H9 (cell line): Measurements from ENCODE around the gene CDH6. TPM values are rescaled to one million over a fixed set of nuclear protein-coding genes. Genes with fewer than 3 reads are reported as not detected.

Experiments
- DNase-seq: peaks from one replicate; pipeline ENCODE4 v3.0.0-alpha.2; 2017
- H2AFZ ChIP-seq: one replicate; pipeline ENCODE4 v1.6.1; 2013; ENCODE audit warnings: mild to moderate bottlenecking, low read length, control low read depth, moderate library complexity
- H2AK5ac ChIP-seq: 2 replicates; pipeline ENCODE4 v1.6.1; 2013; ENCODE audit warnings: low read length, control low read depth, mixed read lengths; ENCODE audit not compliant: insufficient read length
- H2BK120ac ChIP-seq: one replicate; pipeline ENCODE4 v1.6.1; 2013; ENCODE audit warnings: low read depth, mild to moderate bottlenecking, low read length, control low read depth, inconsistent platforms; ENCODE audit not compliant: poor library complexity, severe bottlenecking
- H2BK12ac ChIP-seq: 2 replicates; pipeline ENCODE4 v1.6.1; 2013; ENCODE audit warnings: low read length, control low read depth, mixed read lengths, low read depth; ENCODE audit not compliant: insufficient read length
- H2BK15ac ChIP-seq: 2 replicates; pipeline ENCODE4 v1.6.1; 2013; ENCODE audit warnings: low read depth, low read length, control low read depth
- H2BK20ac ChIP-seq: one replicate; pipeline ENCODE4 v1.6.1; 2013; ENCODE audit warnings: low read depth, mild to moderate bottlenecking, low read length, control low read depth, inconsistent platforms; ENCODE audit not compliant: poor library complexity, severe bottlenecking
- H2BK5ac ChIP-seq: 2 replicates; pipeline ENCODE4 v1.6.1; 2013; ENCODE audit warnings: low read length, control low read depth, mixed read lengths; ENCODE audit not compliant: insufficient read length
- H3K14ac ChIP-seq: 2 replicates; pipeline ENCODE4 v1.6.1; 2013; ENCODE audit warnings: low read length, control low read depth; ENCODE audit not compliant: insufficient read depth
- H3K18ac ChIP-seq: 2 replicates; pipeline ENCODE4 v1.6.1; 2013; ENCODE audit warnings: low read depth, mild to moderate bottlenecking, mixed read lengths, low read length, control low read depth; ENCODE audit not compliant: insufficient read length
- H3K23ac ChIP-seq: 2 replicates; pipeline ENCODE4 v1.6.1; 2013; ENCODE audit warnings: low read length, control low read depth, mixed read lengths, low read depth; ENCODE audit not compliant: insufficient read length
- H3K23me2 ChIP-seq: 2 replicates; pipeline ENCODE4 v1.6.1; 2013; ENCODE audit warnings: low read depth, mild to moderate bottlenecking, mixed read lengths, low read length, control low read depth; ENCODE audit not compliant: insufficient read length, poor library complexity, severe bottlenecking
- H3K27ac ChIP-seq: 2 replicates; pipeline ENCODE4 v1.5.1; 2013; ENCODE audit warnings: low read length, control low read depth, mixed read lengths, low read depth; ENCODE audit not compliant: insufficient read length
- H3K27me3 ChIP-seq: 2 replicates; pipeline ENCODE4 v1.6.1; 2013; ENCODE audit warnings: low read length, control low read depth, inconsistent platforms; ENCODE audit not compliant: insufficient read depth
- H3K4ac ChIP-seq: 2 replicates; pipeline ENCODE4 v1.6.1; 2013; ENCODE audit warnings: low read depth, mild to moderate bottlenecking, control low read depth, inconsistent platforms, low read length, moderate library complexity
- H3K4me1 ChIP-seq: 2 replicates; pipeline ENCODE4 v1.6.1; 2013; ENCODE audit warnings: low read length, control low read depth, inconsistent platforms; ENCODE audit not compliant: insufficient read depth
- H3K4me2 ChIP-seq: 2 replicates; pipeline ENCODE4 v1.6.1; 2013; ENCODE audit warnings: low read length, control low read depth, mixed read lengths; ENCODE audit not compliant: insufficient read length, insufficient read depth
- H3K56ac ChIP-seq: 2 replicates; pipeline ENCODE4 v1.6.1; 2013; ENCODE audit warnings: low read depth, mild to moderate bottlenecking, mixed read lengths, low read length, control low read depth; ENCODE audit not compliant: insufficient read length
- H3K79me1 ChIP-seq: 2 replicates; pipeline ENCODE4 v1.6.1; 2013; ENCODE audit warnings: low read depth, mild to moderate bottlenecking, moderate library complexity, low read length, control low read depth, inconsistent platforms; ENCODE audit not compliant: insufficient read depth, poor library complexity, severe bottlenecking
- H3K79me2 ChIP-seq: 2 replicates; pipeline ENCODE4 v1.6.1; 2013; ENCODE audit warnings: low read length, control low read depth, inconsistent platforms; ENCODE audit not compliant: insufficient read depth
- H3K9ac ChIP-seq: 2 replicates; pipeline ENCODE4 v1.6.1; 2013; ENCODE audit warnings: low read length, control low read depth, mixed read lengths; ENCODE audit not compliant: insufficient read length; ENCODE audit errors: extremely low read depth
- H3K9me3 ChIP-seq: one replicate; pipeline ENCODE4 v1.6.1; 2013; ENCODE audit warnings: low read depth, low read length, inconsistent platforms; ENCODE audit not compliant: control insufficient read depth
- H3T11ph ChIP-seq: one replicate; pipeline ENCODE4 v1.6.1; 2013; ENCODE audit warnings: mild to moderate bottlenecking, low read length, control low read depth, inconsistent platforms
- H4K20me1 ChIP-seq: one replicate; pipeline ENCODE4 v1.6.1; 2013; ENCODE audit not compliant: control insufficient read depth, insufficient read length, insufficient read depth
- H4K5ac ChIP-seq: 2 replicates; pipeline ENCODE4 v1.6.1; 2013; ENCODE audit warnings: low read depth, mild to moderate bottlenecking, mixed read lengths, low read length, control low read depth; ENCODE audit not compliant: insufficient read length
- H4K8ac ChIP-seq: replicated peaks from 2 replicates; pipeline ENCODE4 v1.6.1; 2013; ENCODE audit warnings: low read length, control low read depth, mixed read lengths, low read depth; ENCODE audit not compliant: insufficient read length
- H4K91ac ChIP-seq: 2 replicates; pipeline ENCODE4 v1.6.1; 2013; ENCODE audit warnings: low read depth, mild to moderate bottlenecking, moderate library complexity, mixed read lengths, low read length, control low read depth; ENCODE audit not compliant: insufficient read length
- H3K27ac Mint-ChIP-seq, 3 experiments: 2 replicates in 2 of 3; 3 replicates in 1 of 3; pipeline ENCODE4 v1.8.0; 2020 to 2021; ENCODE audit warnings: mixed read lengths in 3 of 3, mild to moderate bottlenecking in 1 of 3, moderate library complexity in 1 of 3
- H3K27me3 Mint-ChIP-seq: 2 replicates; pipeline ENCODE4 v1.8.0; 2021; ENCODE audit warnings: low read depth, mild to moderate bottlenecking, moderate library complexity, mixed read lengths
- H3K36me3 Mint-ChIP-seq, 3 experiments: 2 replicates in 2 of 3; 3 replicates in 1 of 3; pipeline ENCODE4 v1.8.0; 2020 to 2021; ENCODE audit warnings: low read depth in 3 of 3, mixed read lengths in 3 of 3; ENCODE audit not compliant: insufficient read depth in 1 of 3
- H3K4me1 Mint-ChIP-seq, 2 experiments: 2 replicates each; pipeline ENCODE4 v1.8.0; 2020; ENCODE audit warnings: mixed read lengths in 2 of 2
- H3K4me3 Mint-ChIP-seq, 2 experiments: 2 replicates in 1 of 2; 3 replicates in 1 of 2; pipeline ENCODE4 v1.8.0; 2020 to 2021; ENCODE audit warnings: mild to moderate bottlenecking in 2 of 2, mixed read lengths in 2 of 2, moderate library complexity in 1 of 2
- H3K9me3 Mint-ChIP-seq, 2 experiments: 2 replicates in 1 of 2; 3 replicates in 1 of 2; pipeline ENCODE4 v1.8.0; 2020; ENCODE audit warnings: mild to moderate bottlenecking in 2 of 2, mixed read lengths in 2 of 2, moderate library complexity in 1 of 2
- CTCF ChIP-seq: fragments of 200-600 bp; sonication (generic); conservative IDR thresholded peaks from 3 replicates; pipeline ENCODE4 v1.8.0; 2021; ENCODE audit warnings: antibody characterized with exemption, mild to moderate bottlenecking
- total RNA-seq: library from RNA; stranded (reverse); gene quantifications from 2 replicates; pipeline ENCODE4 v1.2.1, GENCODE V29; 2021

Gene CDH6
- total RNA-seq, 1 experiment from 2014 or later, result 11.7 TPM

- TF ChIP-seq CTCF, result no peak
- Mint-ChIP-seq H3K4me1 (peaks cover 4% of the 10 kb centered on the region in 2 experiments), H3K27ac (no peak overlapping the region), H3K4me3 (no peak overlapping the region), H3K36me3 (no peaks in the 10 kb centered on the region), H3K27me3 (no peaks in the 10 kb centered on the region), H3K9me3 (no peaks in the 10 kb centered on the region)
- Histone ChIP-seq H3K18ac (no peak overlapping the region), H3K4ac (no peak overlapping the region), H4K5ac (no peak overlapping the region), H2BK5ac (no peak overlapping the region), H3K23me2 (no peaks in the 10 kb centered on the region), H3K4me2 (no peak overlapping the region), H4K8ac (no peak overlapping the region), H3K79me2 (no peaks in the 10 kb centered on the region), H2BK15ac (no peak overlapping the region), H4K91ac (no peak overlapping the region), H3K56ac (no peak overlapping the region), H2BK12ac (no peak overlapping the region), H3K79me1 (no peaks in the 10 kb centered on the region), H2BK120ac (no peak overlapping the region), H3K9ac (no peak overlapping the region), H3K4me1 (no peaks in the 10 kb centered on the region), H3K27ac (no peak overlapping the region), H3K14ac (no peak overlapping the region), H4K20me1 (no peaks in the 10 kb centered on the region), H3K9me3 (no peaks in the 10 kb centered on the region), H3K23ac (no peak overlapping the region), H2AFZ (no peak overlapping the region), H2BK20ac (no peak overlapping the region), H3T11ph (no peak overlapping the region), H3K27me3 (no peaks in the 10 kb centered on the region), H2AK5ac (no peak overlapping the region)
- no peak for DNase-seq
These were observed 142.0 kb downstream of the CDH6 start for GRCh38 chr5:31335456-31335855.
